ENCODE results near the gene PTPRC. TPM values are rescaled to one million over a fixed set of nuclear protein-coding genes. Genes with fewer than 3 reads are reported as not detected.

Gene PTPRC
- polyA plus RNA-seq (0.37 TPM in 1 of 3 replicates, not detected in the others), polyA minus RNA-seq (not detected in 3 replicates)
- polyA plus RNA-seq (2011; ENCODE audit: low read depth), result not detected
- not detected in 2 replicates for polyA plus RNA-seq (2011; cell fraction: cytosol; rRNA removed)
- polyA plus RNA-seq (2011; cell fraction: nucleus; rRNA removed), result 0.03 TPM in 1 of 2 replicates, not detected in the other
- not detected in 2 replicates for polyA plus RNA-seq (2012; ENCODE audit: low replicate concordance)
- not detected for polyA minus RNA-seq (2011; cell fraction: cytosol; rRNA and poly(A)+ RNA removed)
- polyA minus RNA-seq (2011; cell fraction: nucleus; rRNA and poly(A)+ RNA removed), result not detected in 2 replicates

DNA sequence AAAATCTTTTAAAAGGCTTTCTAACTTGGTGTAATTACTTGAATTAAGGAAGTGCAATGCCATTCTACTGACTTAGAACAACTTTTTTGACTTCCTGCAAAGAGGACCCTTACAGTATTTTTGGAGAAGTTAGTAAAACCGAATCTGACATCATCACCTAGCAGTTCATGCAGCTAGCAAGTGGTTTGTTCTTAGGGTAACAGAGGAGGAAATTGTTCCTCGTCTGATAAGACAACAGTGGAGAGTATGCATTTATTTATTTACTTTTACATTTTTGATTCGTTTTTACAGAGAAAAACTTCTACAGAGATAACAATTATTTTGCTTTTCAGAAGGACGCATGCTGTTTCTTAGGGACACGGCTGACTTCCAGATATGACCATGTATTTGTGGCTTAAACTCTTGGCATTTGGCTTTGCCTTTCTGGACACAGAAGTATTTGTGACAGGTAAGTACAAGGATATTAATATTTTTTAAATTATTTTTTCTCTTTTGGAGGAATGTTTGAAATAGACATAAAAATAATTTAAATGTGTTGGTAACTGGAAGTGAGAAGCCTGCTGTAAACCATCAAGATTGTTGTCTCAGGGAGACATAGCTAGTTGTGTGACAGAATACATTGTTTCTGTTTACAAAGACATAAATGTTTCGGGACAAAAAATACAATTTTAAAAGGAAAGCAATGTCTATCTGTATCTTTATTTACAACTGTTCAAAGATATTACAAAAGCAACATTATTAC lies at the start of gene PTPRC:
Gene PTPRC (plus strand): TSS at position 147 of the 742 bp plus-strand sequence. CDS start 229 bp downstream, at position 376.
- H3K27ac ChIP-seq (ENCODE audit: control insufficient read depth, insufficient read depth, low read length), result no peak within 1 kb of the TSS
- H3K4me1 ChIP-seq (ENCODE audit: control insufficient read depth, extremely low read depth, insufficient read depth, low read length), result peaks cover 9% of the 10 kb centered on the region
- TF ChIP-seq, protein P1, sequence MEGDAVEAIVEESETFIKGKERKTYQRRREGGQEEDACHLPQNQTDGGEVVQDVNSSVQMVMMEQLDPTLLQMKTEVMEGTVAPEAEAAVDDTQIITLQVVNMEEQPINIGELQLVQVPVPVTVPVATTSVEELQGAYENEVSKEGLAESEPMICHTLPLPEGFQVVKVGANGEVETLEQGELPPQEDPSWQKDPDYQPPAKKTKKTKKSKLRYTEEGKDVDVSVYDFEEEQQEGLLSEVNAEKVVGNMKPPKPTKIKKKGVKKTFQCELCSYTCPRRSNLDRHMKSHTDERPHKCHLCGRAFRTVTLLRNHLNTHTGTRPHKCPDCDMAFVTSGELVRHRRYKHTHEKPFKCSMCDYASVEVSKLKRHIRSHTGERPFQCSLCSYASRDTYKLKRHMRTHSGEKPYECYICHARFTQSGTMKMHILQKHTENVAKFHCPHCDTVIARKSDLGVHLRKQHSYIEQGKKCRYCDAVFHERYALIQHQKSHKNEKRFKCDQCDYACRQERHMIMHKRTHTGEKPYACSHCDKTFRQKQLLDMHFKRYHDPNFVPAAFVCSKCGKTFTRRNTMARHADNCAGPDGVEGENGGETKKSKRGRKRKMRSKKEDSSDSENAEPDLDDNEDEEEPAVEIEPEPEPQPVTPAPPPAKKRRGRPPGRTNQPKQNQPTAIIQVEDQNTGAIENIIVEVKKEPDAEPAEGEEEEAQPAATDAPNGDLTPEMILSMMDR (optimal IDR thresholded peaks at IDR 0.05 in 1 of 3, IDR thresholded peaks at IDR 0.05 in 1 of 3, conservative IDR thresholded peaks at IDR 0.05 in 1 of 3; ENCODE audit: extremely low read depth in 1 of 3, insufficient read depth in 2 of 3, low read length in 3 of 3), result no peak
- TF ChIP-seq EZH2 (IDR thresholded peaks at IDR 0.05; ENCODE audit: low read length), result no peak
- H3K9me3 ChIP-seq (ENCODE audit: control insufficient read depth, low read depth, low read length), result no peaks in the 10 kb centered on the region
- H3K36me3 ChIP-seq (ENCODE audit: control insufficient read depth in 2 of 2, extremely low read depth in 1 of 2, insufficient read depth in 2 of 2, low read length in 2 of 2), result no peaks in the 10 kb centered on the region
- H3K9me1 ChIP-seq (ENCODE audit: control insufficient read depth, extremely low read depth, insufficient read depth, low read length), result no peaks in the 10 kb centered on the region
- FAIRE-seq, result no peak
- no peaks in the 10 kb centered on the region for H3K79me2 ChIP-seq (ENCODE audit: control insufficient read depth, insufficient read depth, low read length)
- H3K9ac ChIP-seq (ENCODE audit: control insufficient read depth, extremely low read depth, insufficient read depth, low read length), result no peak within 1 kb of the TSS
- no peak within 1 kb of the TSS for H3K4me2 ChIP-seq (ENCODE audit: control insufficient read depth, extremely low read depth, insufficient read depth, low read depth, low read length)
- H4K20me1 ChIP-seq (ENCODE audit: control insufficient read depth, extremely low read depth, insufficient read depth, low read length), result no peaks in the 10 kb centered on the region
- no peak for DNase-seq (ENCODE audit: low read depth, low spot score)
- H2AFZ ChIP-seq (ENCODE audit: control insufficient read depth, low read length), result no peak within 1 kb of the TSS
- dilution Hi-C loops (cut with MboI; ENCODE audit: extremely low pct_ligation_motif_present, low sequenced_read_pairs), result no loop called here
- no peaks in the 10 kb centered on the region for H3K27me3 ChIP-seq (ENCODE audit: control insufficient read depth, extremely low read depth, insufficient read depth, low read length)
- H3K4me3 ChIP-seq (ENCODE audit: control insufficient read depth in 2 of 3, extremely low read depth in 1 of 3, insufficient read depth in 2 of 3, low read depth in 1 of 3, low read length in 3 of 3), result no peak within 1 kb of the TSS

DNA sequence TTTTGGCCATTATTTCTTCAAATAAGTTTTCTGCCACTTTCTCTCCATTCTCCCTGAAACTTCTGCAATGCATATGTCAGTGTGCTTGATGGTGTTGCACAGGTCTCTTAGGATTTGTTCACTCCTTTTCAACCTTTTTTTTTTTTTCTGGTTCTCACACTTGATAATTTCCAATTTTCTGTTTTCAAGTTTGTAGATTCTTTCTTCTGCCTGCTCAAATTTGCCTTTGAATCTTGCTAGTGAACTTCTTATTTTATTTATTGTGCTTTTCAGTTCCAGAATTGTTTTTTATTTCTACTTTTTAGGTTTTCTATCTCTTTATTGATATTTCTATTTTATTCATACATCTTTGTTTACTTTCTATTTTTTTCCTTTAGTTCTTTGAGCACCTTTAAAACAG lies 48.4 kb upstream of the PTPRC start:
- H2AFZ ChIP-seq (ENCODE audit: control insufficient read depth, low read length), result no peak overlapping the region
- no peaks in the 10 kb centered on the region for H4K20me1 ChIP-seq (ENCODE audit: control insufficient read depth, extremely low read depth, insufficient read depth, low read length)
- H3K27ac ChIP-seq (ENCODE audit: control insufficient read depth, insufficient read depth, low read length), result no peak overlapping the region
- FAIRE-seq, result no peak
- no peaks in the 10 kb centered on the region for H3K79me2 ChIP-seq (ENCODE audit: control insufficient read depth, insufficient read depth, low read length)
- H3K9me3 ChIP-seq (ENCODE audit: control insufficient read depth, low read depth, low read length), result no peaks in the 10 kb centered on the region
- no peaks in the 10 kb centered on the region for H3K36me3 ChIP-seq (ENCODE audit: control insufficient read depth in 2 of 2, extremely low read depth in 1 of 2, insufficient read depth in 2 of 2, low read length in 2 of 2)
- no peaks in the 10 kb centered on the region for H3K9me1 ChIP-seq (ENCODE audit: control insufficient read depth, extremely low read depth, insufficient read depth, low read length)
- DNase-seq (ENCODE audit: low read depth, low spot score), result no peak
- dilution Hi-C loops (cut with MboI; ENCODE audit: extremely low pct_ligation_motif_present, low sequenced_read_pairs), result no loop called here
- H3K4me1 ChIP-seq (ENCODE audit: control insufficient read depth, extremely low read depth, insufficient read depth, low read length), result no peaks in the 10 kb centered on the region
- H3K27me3 ChIP-seq (ENCODE audit: control insufficient read depth, extremely low read depth, insufficient read depth, low read length), result no peaks in the 10 kb centered on the region
- TF ChIP-seq, protein P1 (optimal IDR thresholded peaks at IDR 0.05 in 1 of 3, IDR thresholded peaks at IDR 0.05 in 1 of 3, conservative IDR thresholded peaks at IDR 0.05 in 1 of 3; ENCODE audit: extremely low read depth in 1 of 3, insufficient read depth in 2 of 3, low read length in 3 of 3), result no peak
- no peak for TF ChIP-seq EZH2 (IDR thresholded peaks at IDR 0.05; ENCODE audit: low read length)
- no peak overlapping the region for H3K9ac ChIP-seq (ENCODE audit: control insufficient read depth, extremely low read depth, insufficient read depth, low read length)
- H3K4me2 ChIP-seq (ENCODE audit: control insufficient read depth, extremely low read depth, insufficient read depth, low read depth, low read length), result no peak overlapping the region
- no peak overlapping the region for H3K4me3 ChIP-seq (ENCODE audit: control insufficient read depth in 2 of 3, extremely low read depth in 1 of 3, insufficient read depth in 2 of 3, low read depth in 1 of 3, low read length in 3 of 3)

All from keratinocyte (primary cell).